GM12878 (cell line): ENCODE data around the gene MR1. TPM values are rescaled to one million over a fixed set of nuclear protein-coding genes. Genes with fewer than 3 reads are reported as not detected.

Source experiments
- ATAC-seq: fragments of 200-7000 bp; cut with Tn5 transposase; 3 replicates; pipeline ENCODE4 v1.9.1; 2020; ENCODE audit warnings: mild to moderate bottlenecking, moderate library complexity
- BruUV-seq: library from RNA; stranded (reverse); fragments of 400-500 nt; replicated peaks from 2 replicates; lab custom pipeline; 2021; lab: Mats Ljungman, UMichigan
- CTCF ChIA-PET: fragments of 300-600 bp; sonication (Branson Sonifier 250); formaldehyde crosslinking; extraction: SDS; loops from one replicate; lab custom pipeline; 2021; ENCODE audit warnings: inconsistent platforms; lab: Yijun Ruan, JAX
- POLR2A ChIA-PET: fragments of 350-600 bp; formaldehyde crosslinking; extraction: SDS; loops from one replicate; lab custom pipeline; 2021; ENCODE audit warnings: inconsistent platforms; lab: Charles Lee
- RAD21 ChIA-PET: fragments of 300-600 bp; sonication (Branson Sonifier 250); formaldehyde crosslinking; loops from one replicate; lab custom pipeline; 2023; ENCODE audit warnings: antibody characterized with exemption; ENCODE audit not compliant: unreplicated experiment; lab: Charles Lee
- SMC1A ChIA-PET: fragments of 300-600 bp; sonication (Branson Sonifier 250); formaldehyde crosslinking; loops from one replicate; lab custom pipeline; 2023; ENCODE audit not compliant: unreplicated experiment, uncharacterized antibody; lab: Charles Lee
- DNase-seq: peaks from one replicate; pipeline ENCODE4 v3.0.0-alpha.2; 2011; ENCODE audit warnings: low read depth, low spot score
- FAIRE-seq: peaks from 3 replicates; lab custom pipeline; 2011; peaks lifted over from hg19 to GRCh38; lab: Jason Lieb, UNC
- H2AFZ ChIP-seq: 2 replicates; pipeline ENCODE4 v1.6.0; 2011; ENCODE audit warnings: low read depth, low read length, control low read depth; ENCODE audit not compliant: control insufficient read depth
- H3K27ac ChIP-seq: 2 replicates; pipeline ENCODE4 v1.5.1; 2011; ENCODE audit warnings: control low read depth; ENCODE audit not compliant: control insufficient read depth, insufficient read depth
- H3K27me3 ChIP-seq, 2 experiments: replicated peaks in 1 of 2; 2 replicates each; pipeline versions ENCODE4 v1.6.0 to v1.6.1; 2011; ENCODE audit warnings: low read length in 1 of 2; ENCODE audit not compliant: control insufficient read depth in 2 of 2, insufficient read depth in 2 of 2
- H3K36me3 ChIP-seq, 2 experiments: 2 replicates each; pipeline ENCODE4 v1.5.1; 2011; ENCODE audit warnings: low read length in 1 of 2; ENCODE audit not compliant: control insufficient read depth in 2 of 2, insufficient read depth in 2 of 2
- H3K4me1 ChIP-seq: 2 replicates; pipeline ENCODE4 v1.6.1; 2011; ENCODE audit warnings: mild to moderate bottlenecking, low read length, moderate library complexity, mixed read lengths; ENCODE audit not compliant: control insufficient read depth, insufficient read depth
- H3K4me2 ChIP-seq: 2 replicates; pipeline ENCODE4 v1.6.0; 2011; ENCODE audit warnings: control low read depth; ENCODE audit not compliant: control insufficient read depth, insufficient read depth
- H3K4me3 ChIP-seq: fragments of 200-600 bp; sonication (generic); 2 replicates; pipeline ENCODE4 v1.5.1; 2016
- H3K79me2 ChIP-seq: 2 replicates; pipeline ENCODE4 v1.6.0; 2011; ENCODE audit warnings: low read length; ENCODE audit not compliant: control insufficient read depth, insufficient read depth
- H3K9ac ChIP-seq: 2 replicates; pipeline ENCODE4 v1.8.0; 2011; ENCODE audit warnings: low read length, control low read depth, mixed read lengths; ENCODE audit not compliant: control insufficient read depth, insufficient read depth
- H3K9me3 ChIP-seq: replicated peaks from 3 replicates; pipeline ENCODE4 v1.5.1; 2011; ENCODE audit warnings: mild to moderate bottlenecking, low read length; ENCODE audit not compliant: control insufficient read depth, insufficient read depth
- H4K20me1 ChIP-seq: 2 replicates; pipeline ENCODE4 v1.6.0; 2011; ENCODE audit not compliant: control insufficient read depth, insufficient read depth
- CBX5 ChIP-seq: sonication (generic); IDR thresholded peaks from 2 replicates; pipeline ENCODE4 v1.6.1; 2016; ENCODE audit warnings: low read depth, moderate library complexity, mild to moderate bottlenecking, inconsistent platforms
- ELK1 ChIP-seq: IDR thresholded peaks from 2 replicates; pipeline ENCODE4 v1.6.1; 2012; ENCODE audit warnings: low read depth, low read length, improper control_type of control experiment
- IRF5 ChIP-seq: fragments of 450-650 bp; IDR thresholded peaks from 2 replicates; pipeline ENCODE4 v1.6.1; 2017; ENCODE audit warnings: borderline replicate concordance
- JUNB ChIP-seq: IDR thresholded peaks from 2 replicates; pipeline ENCODE4 v1.6.1; 2016; ENCODE audit warnings: antibody characterized with exemption, mild to moderate bottlenecking
- MAX ChIP-seq: IDR thresholded peaks from 2 replicates; pipeline ENCODE4 v1.6.1; 2012; ENCODE audit warnings: low read depth, low read length, improper control_type of control experiment
- NKRF ChIP-seq: fragments of 450-650 bp; conservative IDR thresholded peaks from 2 replicates; pipeline ENCODE4 v1.6.1; 2017; ENCODE audit warnings: mild to moderate bottlenecking, moderate library complexity
- POLR2AphosphoS2 ChIP-seq: IDR thresholded peaks from 2 replicates; pipeline ENCODE4 v1.6.1; 2011; ENCODE audit warnings: low read depth, mild to moderate bottlenecking, low read length, improper control_type of control experiment, moderate library complexity
- RCOR1 ChIP-seq: conservative IDR thresholded peaks from 2 replicates; pipeline ENCODE4 v1.6.1; 2012; ENCODE audit warnings: low read depth, low read length, improper control_type of control experiment
- ZNF24 ChIP-seq: fragments of 450-650 bp; IDR thresholded peaks from 2 replicates; pipeline ENCODE4 v1.6.1; 2017; ENCODE audit warnings: antibody characterized with exemption, mild to moderate bottlenecking
- WGBS: methylation state at CpG from one replicate; pipeline ENCODE4 v1.1.6; 2016; ENCODE audit warnings: low lambda C conversion rate; ENCODE audit not compliant: insufficient replicate concordance, insufficient coverage; ENCODE audit errors: missing lambda C conversion rate; 5-methylcytosine and 5-hydroxymethylcytosine counted together
- in situ Hi-C: fragments of 300-500 bp; cut with MboI; formaldehyde crosslinking; loops from 9 replicates; pipeline ENCODE4 v1.14.3; 2018; ENCODE audit warnings: mixed read lengths
- intact Hi-C: fragments of 100-400 bp; cut with micrococcal nuclease; formaldehyde crosslinking; loops from one replicate; pipeline ENCODE4 v1.14.2; 2022; ENCODE audit not compliant: unreplicated experiment
- polyA plus RNA-seq, 11 experiments: library from polyadenylated mRNA; depleted of rRNA in 4 of 11; unstranded in 6 of 11; stranded (reverse) in 5 of 11; fragments of >200 nt; fragmentation: Nextera tagmentation in 4 of 11; fragmentation: Illumina TruSeq in 1 of 11; extraction: Ambion mirVana in 4 of 11; extraction: Trizol in 1 of 11; gene quantifications; 1 replicate in 1 of 11; 2 replicates in 10 of 11; pipeline versions ENCODE4 v1.2.1 to v1.2.3, GENCODE V29; 2011 to 2016; ENCODE audit warnings: inconsistent platforms in 2 of 11, missing spikeins in 2 of 11, low read depth in 1 of 11
- total RNA-seq, 4 experiments: library from RNA; depleted of rRNA in 3 of 4; stranded (reverse); fragments of >200 nt in 3 of 4; fragmentation: Illumina TruSeq in 1 of 4; extraction: Trizol in 1 of 4; gene quantifications; 2 replicates each; pipeline versions ENCODE4 v1.2.1 to v1.2.3, GENCODE V29; 2013 to 2021

The MR1 gene
- total and polyA plus RNA-seq, 10 of the 15 experiments (the other 5 are each of a cell fraction or from before 2014, with no cell fraction given), result 24.7 to 65.9 (median 30.9) TPM

GRCh38 chr1:181021159-181021558 is 12.6 kb upstream of the MR1 start:
- POLR2A ChIA-PET, result interaction anchor here (0.8 to 6.3 kb wide), 8 partner anchors 8 to 519 kb away, joined by 3 to 70 read pairs (median 6); partner anchors contain the start of genes ACBD6 and MR1
- Histone ChIP-seq H3K79me2 (peaks cover 61% of the 10 kb centered on the region), H3K9ac (peak overlapping the region; percentile 91), H3K4me2 (peak overlapping the region; percentile 67), H4K20me1 (no peaks in the 10 kb centered on the region), H2AFZ (no peak overlapping the region), H3K27ac (peak overlapping the region; percentile 89), H3K4me3 (peak overlapping the region; percentile 90), H3K4me1 (peaks cover 14% of the 10 kb centered on the region), H3K9me3 (no peaks in the 10 kb centered on the region; the same call in 2 of the 3 replicates), H3K36me3 (no peaks in the 10 kb centered on the region; a peak in 1 of 4 replicates), H3K27me3 (no peaks in the 10 kb centered on the region)
- WGBS, result 33% methylated on average over 3 of the region's 3 CpGs
- SMC1A ChIA-PET, result interaction anchor here (0.7 to 9.6 kb wide), 19 partner anchors 9 to 409 kb away, joined by 3 to 135 read pairs (median 5); partner anchors contain the start of gene MR1
- intact Hi-C loops (no loop called here), in situ Hi-C loops (no loop called here)
- ATAC-seq (no peak), FAIRE-seq (no peak), DNase-seq (no peak)
- BruUV-seq, result no TSS peak
- RAD21 ChIA-PET, result interaction anchor here (1.0 to 5.6 kb wide), 18 partner anchors 9 to 139 kb away, joined by 3 to 40 read pairs (median 6); partner anchors contain the start of gene MR1
- CTCF ChIA-PET, result interaction anchor here (0.9 to 3.3 kb wide), 10 partner anchors 10 to 390 kb away, joined by 3 to 26 read pairs (median 4); partner anchors contain the start of gene MR1
- TF ChIP-seq RCOR1, result no peak

GRCh38 chr1:181021811-181022434 is 11.9 kb upstream of the MR1 start:
- peak; percentile 76 for ATAC-seq
- ChIA-PET POLR2A (interaction anchor here (0.6 to 6.3 kb wide), 16 partner anchors 8 to 520 kb away, joined by 3 to 70 read pairs (median 4); partner anchors contain the start of genes ACBD6, KIAA1614 and MR1), SMC1A (interaction anchor here (0.7 to 9.6 kb wide), 23 partner anchors 10 to 144 kb away, joined by 3 to 135 read pairs (median 5); partner anchors contain the start of gene MR1), RAD21 (interaction anchor here (0.6 to 5.6 kb wide), 23 partner anchors 10 to 1206 kb away, joined by 3 to 40 read pairs (median 5); partner anchors contain the start of gene MR1), CTCF (interaction anchor here (0.7 to 3.3 kb wide), 13 partner anchors 11 to 391 kb away, joined by 3 to 26 read pairs (median 3); partner anchors contain the start of gene MR1)
- H3K9me3 ChIP-seq, result no peaks in the 10 kb centered on the region; the same call in 2 of the 3 replicates
- H3K79me2 ChIP-seq, result peaks cover 53% of the 10 kb centered on the region
- peak overlapping the region; percentile 67 for H3K4me2 ChIP-seq
- no TSS peak for BruUV-seq
- no peaks in the 10 kb centered on the region; a peak in 1 of 4 replicates for H3K36me3 ChIP-seq
- intact Hi-C loops, result loop anchor here (2.0 kb wide), 1 partner anchor 139 kb away; no protein-coding TSS in a partner anchor
- H3K27ac ChIP-seq, result peak overlapping the region; percentile 89
- H3K27me3 ChIP-seq, result no peaks in the 10 kb centered on the region
- H3K4me1 ChIP-seq, result peaks cover 12% of the 10 kb centered on the region
- in situ Hi-C loops, result no loop called here
- DNase-seq, result no peak
- H2AFZ ChIP-seq, result peak overlapping the region; percentile 80
- peak overlapping the region; percentile 90 for H3K4me3 ChIP-seq
- under 1% methylated on average over 23 of the region's 23 CpGs for WGBS
- peak; percentile 71 for FAIRE-seq
- no peaks in the 10 kb centered on the region for H4K20me1 ChIP-seq
- H3K9ac ChIP-seq, result peak overlapping the region; percentile 91
- TF ChIP-seq MAX, result no peak; the same call in 1 of the 2 replicates
- no peak for TF ChIP-seq NKRF
- no peak for TF ChIP-seq IRF5
- 0 out of 2 replicates have a peak, but pooled peaks have one; percentile 19 for TF ChIP-seq ELK1
- no peak for TF ChIP-seq POLR2AphosphoS2
- no peak for TF ChIP-seq JUNB
- peak; percentile 85 for TF ChIP-seq ZNF24
- TF ChIP-seq CBX5, result no peak
